CD4-positive, alpha-beta T cell treated with Interleukin-6 for 4 hours (primary cell): ENCODE results near the gene PHOX2B.

Experiments
- DNase-seq: peaks from one replicate; pipeline ENCODE4 v3.0.0-alpha.2; 2020; ENCODE audit warnings: mixed read lengths

Gene PHOX2B

DNA sequence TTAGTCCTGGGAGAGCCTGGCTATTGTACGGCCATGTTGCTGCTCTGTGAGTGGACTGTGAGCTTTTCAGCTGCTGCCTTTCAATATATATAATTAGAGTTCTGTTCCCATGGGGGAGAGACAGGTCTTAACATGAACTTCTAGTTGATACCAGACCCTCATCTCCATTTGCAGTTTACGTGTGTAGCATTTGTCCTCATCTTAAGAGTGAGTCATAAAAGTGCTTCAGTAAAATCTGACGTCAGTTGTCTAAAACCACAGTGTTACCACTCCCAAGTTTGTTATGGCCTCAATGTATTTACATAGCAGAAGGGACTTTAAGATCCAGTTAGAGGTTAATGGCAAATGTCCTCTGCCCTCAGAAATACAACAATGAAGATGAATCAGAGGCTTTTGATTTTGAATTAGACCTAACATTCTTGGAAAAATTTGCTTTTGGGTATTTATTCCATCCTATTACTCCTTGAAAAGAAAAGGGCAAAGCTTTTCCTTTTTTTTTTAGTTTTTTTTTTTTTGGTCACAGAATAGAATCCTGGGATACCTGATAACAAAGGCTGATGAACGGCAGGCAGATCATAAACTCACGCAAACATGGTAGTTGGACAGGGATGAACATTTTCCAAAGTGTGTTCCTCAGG is 38.6 kb downstream of the PHOX2B start:
- no peak for DNase-seq

GRCh38 chr4:41703785-41704184 is 44.7 kb downstream of the PHOX2B start:
- DNase-seq, result no peak

DNA sequence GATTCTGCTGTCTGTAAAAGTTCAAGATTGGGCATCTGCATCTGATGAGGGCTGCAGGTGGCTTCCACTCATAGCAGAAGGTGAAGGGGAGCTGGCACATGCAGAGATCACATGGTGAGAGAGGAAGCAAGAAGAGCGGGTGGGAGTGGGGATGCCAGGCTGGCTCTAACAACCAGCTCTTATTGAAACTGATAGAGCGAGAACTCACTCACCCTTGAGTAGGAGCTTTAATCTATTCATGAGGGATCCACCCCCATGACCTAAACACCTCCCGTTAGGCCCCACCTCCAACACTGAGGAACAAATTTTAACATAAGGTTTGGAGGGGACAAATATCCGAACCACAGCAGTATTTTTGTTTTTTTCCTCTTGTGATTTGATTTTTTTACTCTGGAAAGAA is 45.8 kb downstream of the PHOX2B start:
- no peak for DNase-seq

- no peak for DNase-seq
These were observed 46.5 kb downstream of the PHOX2B start for GRCh38 chr4:41701983-41702382.

DNA sequence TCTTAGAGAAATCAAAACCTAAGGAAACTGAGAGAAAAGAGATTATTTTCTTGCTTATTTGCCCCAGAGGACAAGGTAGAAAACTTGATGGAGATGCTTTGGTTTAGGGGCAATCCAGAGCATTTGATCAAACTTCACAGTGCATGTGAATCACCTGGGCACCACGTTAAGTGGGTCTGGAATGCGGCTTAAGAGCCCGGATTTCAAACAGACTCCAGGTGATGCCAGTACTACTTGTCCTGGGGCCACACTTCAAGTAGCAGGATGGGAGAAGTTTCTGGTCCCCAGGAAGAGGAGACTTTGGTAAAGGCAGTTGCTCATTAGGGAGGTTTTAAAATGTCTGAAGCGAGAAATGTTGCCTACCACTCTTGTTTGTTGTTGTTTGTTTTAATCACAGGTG is 51.8 kb downstream of the PHOX2B start:
- no peak for DNase-seq

DNA sequence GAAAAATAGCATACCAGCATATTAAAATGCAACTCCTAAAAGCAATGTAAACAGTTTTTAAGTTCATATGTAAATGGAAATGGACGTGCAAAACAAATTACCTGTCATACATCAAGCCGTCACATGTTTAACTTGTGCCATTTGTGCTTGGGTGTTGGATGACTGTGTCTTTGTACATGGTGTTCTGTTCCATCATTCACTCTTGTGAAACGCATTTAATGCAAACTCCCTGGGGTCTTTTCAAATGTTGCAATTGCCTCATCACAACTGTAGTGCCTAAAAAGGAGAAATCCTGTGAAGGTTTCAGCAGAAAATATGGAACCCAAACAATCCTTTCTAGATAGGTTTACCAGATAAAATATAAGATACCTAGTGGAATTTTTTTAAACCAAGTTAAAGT is 52.4 kb downstream of the PHOX2B start:
- no peak for DNase-seq
